Measurements from ENCODE around the gene KCTD7.

The KCTD7 gene

DNA sequence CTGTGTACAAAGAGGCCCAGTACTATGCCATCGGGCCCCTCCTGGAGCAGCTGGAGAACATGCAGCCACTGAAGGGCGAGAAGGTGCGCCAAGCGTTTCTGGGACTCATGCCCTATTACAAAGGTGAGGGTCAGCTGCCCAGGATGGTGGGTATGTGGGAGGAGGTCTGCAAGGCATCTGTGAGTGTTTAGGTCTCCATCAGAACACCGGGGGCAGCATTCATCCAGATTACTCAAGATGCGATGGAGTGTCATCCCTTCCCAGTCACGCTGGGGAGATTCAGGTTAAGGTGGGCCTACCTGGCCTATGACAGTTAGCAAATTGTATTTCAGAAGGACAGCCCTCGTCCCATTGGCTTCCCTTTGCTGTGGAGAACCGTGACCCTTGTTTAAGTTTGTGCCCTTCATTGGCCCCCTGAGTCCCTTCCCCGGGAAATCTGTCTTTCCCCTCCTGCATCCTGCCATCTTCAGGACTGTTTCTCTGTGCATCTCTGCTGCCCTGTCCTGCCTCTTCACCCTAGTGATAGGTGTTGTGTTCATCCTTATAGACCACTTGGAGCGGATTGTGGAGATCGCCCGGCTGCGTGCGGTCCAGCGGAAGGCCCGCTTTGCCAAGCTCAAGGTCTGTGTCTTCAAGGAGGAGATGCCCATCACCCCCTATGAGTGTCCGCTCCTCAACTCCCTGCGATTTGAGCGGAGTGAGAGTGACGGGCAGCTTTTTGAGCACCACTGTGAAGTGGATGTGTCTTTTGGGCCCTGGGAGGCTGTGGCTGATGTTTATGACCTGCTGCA lies 9.8 kb downstream of the KCTD7 start:
- Histone ChIP-seq H3K4me1 (no peaks in the 10 kb centered on the region), H3K9me3 (no peaks in the 10 kb centered on the region), H3K4me3 (ENCODE audit: low read depth, low read length) (no peak overlapping the region), H3K27me3 (no peaks in the 10 kb centered on the region), H3K36me3 (no peaks in the 10 kb centered on the region)
- TF ChIP-seq, protein P1, sequence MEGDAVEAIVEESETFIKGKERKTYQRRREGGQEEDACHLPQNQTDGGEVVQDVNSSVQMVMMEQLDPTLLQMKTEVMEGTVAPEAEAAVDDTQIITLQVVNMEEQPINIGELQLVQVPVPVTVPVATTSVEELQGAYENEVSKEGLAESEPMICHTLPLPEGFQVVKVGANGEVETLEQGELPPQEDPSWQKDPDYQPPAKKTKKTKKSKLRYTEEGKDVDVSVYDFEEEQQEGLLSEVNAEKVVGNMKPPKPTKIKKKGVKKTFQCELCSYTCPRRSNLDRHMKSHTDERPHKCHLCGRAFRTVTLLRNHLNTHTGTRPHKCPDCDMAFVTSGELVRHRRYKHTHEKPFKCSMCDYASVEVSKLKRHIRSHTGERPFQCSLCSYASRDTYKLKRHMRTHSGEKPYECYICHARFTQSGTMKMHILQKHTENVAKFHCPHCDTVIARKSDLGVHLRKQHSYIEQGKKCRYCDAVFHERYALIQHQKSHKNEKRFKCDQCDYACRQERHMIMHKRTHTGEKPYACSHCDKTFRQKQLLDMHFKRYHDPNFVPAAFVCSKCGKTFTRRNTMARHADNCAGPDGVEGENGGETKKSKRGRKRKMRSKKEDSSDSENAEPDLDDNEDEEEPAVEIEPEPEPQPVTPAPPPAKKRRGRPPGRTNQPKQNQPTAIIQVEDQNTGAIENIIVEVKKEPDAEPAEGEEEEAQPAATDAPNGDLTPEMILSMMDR (IDR thresholded peaks at IDR 0.05; ENCODE audit: low read depth, low read length), result 0 out of 2 replicates have a peak, but pooled peaks have one; percentile 19
- DNase-seq, result no peak

DNA sequence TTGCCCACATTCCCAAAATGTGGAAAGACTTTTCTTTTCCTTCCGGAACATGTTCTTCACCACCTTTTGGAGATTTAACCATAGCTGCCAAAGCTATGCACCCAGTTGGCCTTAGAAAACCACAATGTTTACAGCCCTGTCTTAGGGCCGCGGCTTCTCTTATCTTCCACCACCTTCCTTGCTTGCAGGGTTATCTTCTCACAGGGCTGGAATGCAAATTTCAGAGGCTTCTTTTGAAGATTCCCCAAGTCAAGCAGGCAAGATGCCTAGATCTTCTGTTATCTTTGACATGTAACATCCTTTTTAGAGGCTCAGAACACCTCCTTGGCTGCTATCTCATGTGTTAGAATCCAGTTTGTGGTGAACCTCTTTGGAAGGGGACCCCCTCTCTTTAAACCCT lies 11.1 kb downstream of the KCTD7 start:
- no peak for DNase-seq
- Histone ChIP-seq H3K4me1 (no peaks in the 10 kb centered on the region), H3K9me3 (no peaks in the 10 kb centered on the region), H3K27me3 (no peaks in the 10 kb centered on the region), H3K4me3 (ENCODE audit: low read depth, low read length) (no peak overlapping the region), H3K36me3 (no peaks in the 10 kb centered on the region)
- TF ChIP-seq, protein P1 (IDR thresholded peaks at IDR 0.05; ENCODE audit: low read depth, low read length), result no peak

DNA sequence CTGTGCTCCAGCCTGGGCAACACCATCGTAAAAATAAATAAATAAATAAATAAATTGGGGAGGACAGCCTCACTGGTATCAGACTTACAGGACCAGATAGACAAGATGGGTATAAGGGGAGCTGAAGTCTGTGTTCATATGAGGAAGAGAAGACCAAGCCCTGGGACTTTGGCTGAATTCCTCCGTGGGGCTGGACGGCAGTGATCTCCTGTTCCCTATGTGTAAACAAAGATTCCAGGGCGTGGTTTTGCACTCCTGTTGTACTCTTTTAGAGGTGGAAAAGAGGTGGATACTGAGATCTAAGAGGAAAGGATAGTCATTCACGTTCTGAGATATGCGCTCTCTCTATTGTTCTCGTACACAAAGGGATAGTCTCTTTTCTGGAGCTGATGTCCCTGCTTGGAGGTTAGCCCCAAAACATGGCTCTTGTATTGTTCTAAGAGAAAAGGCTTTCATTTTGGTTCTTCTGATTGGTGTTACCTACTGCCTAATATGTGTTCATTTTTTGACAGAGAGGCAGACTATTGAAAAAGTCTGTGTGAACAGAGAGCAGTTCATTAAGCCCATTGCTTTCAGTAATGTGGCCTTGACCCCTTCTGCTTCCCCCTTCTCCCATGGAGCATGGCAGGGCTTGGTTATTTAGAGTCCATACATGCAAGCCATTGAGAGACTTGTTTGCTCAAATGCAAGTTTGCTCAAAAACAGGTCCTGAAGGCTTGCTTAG lies 12.3 kb downstream of the KCTD7 start:
- H3K4me3 ChIP-seq (ENCODE audit: low read depth, low read length), result no peak overlapping the region
- no peak for DNase-seq
- H3K27me3 ChIP-seq, result no peaks in the 10 kb centered on the region
- TF ChIP-seq, protein P1 (IDR thresholded peaks at IDR 0.05; ENCODE audit: low read depth, low read length), result no peak
- H3K36me3 ChIP-seq, result no peaks in the 10 kb centered on the region
- no peaks in the 10 kb centered on the region for H3K9me3 ChIP-seq
- H3K4me1 ChIP-seq, result no peaks in the 10 kb centered on the region

DNA sequence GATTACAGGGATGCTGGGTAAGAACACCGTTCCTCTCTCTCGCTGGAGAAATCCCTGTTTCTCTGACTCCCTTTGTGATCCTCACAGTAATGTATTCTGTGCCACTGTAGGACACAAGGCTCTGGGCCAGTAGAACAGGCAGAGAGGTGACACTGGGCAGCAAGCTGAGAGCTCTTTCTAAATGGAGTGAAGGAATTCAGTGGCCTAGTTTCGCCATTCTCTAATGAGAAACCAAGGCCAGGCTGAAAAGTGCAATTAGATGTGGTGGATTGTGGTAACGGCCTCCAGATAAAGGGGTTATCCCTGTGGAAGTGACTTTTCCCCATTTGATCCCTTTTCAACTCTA lies 12.8 kb downstream of the KCTD7 start:
- Histone ChIP-seq H3K4me3 (ENCODE audit: low read depth, low read length) (no peak overlapping the region), H3K4me1 (no peaks in the 10 kb centered on the region), H3K36me3 (no peaks in the 10 kb centered on the region), H3K9me3 (no peaks in the 10 kb centered on the region), H3K27me3 (no peaks in the 10 kb centered on the region)
- TF ChIP-seq, protein P1 (IDR thresholded peaks at IDR 0.05; ENCODE audit: low read depth, low read length), result no peak
- DNase-seq, result no peak

DNA sequence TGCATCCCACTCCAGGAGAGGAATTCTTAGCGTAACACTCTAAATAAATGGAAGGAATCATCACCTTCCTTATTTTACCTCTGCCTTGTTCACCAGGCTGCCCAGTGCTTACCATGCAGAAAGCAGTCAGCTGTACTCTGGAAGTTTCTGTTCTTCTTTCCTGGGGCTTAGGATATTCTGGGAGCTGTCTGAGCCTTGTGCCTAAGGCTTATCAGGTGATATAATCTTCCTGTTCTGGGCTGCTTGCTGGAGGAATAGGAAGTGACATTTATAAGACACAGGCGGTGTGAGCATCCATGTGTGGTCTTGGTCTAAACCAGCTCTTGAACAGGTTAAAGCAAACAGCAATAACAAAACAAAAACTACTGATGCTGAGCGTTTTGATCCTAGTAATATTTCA lies 13.5 kb downstream of the KCTD7 start:
- H3K27me3 ChIP-seq, result no peaks in the 10 kb centered on the region

More for the DNA sequence above, 13.5 kb downstream of the KCTD7 start:
- Histone ChIP-seq H3K4me1 (no peaks in the 10 kb centered on the region), H3K4me3 (ENCODE audit: low read depth, low read length) (no peak overlapping the region), H3K36me3 (no peaks in the 10 kb centered on the region), H3K9me3 (no peaks in the 10 kb centered on the region)
- TF ChIP-seq, protein P1 (IDR thresholded peaks at IDR 0.05; ENCODE audit: low read depth, low read length), result no peak
- no peak for DNase-seq

Data from BE2C (cell line).